H1 (cell line): ENCODE data around the gene RBM17. TPM values are rescaled to one million over a fixed set of nuclear protein-coding genes. Genes with fewer than 3 reads are reported as not detected.

ENCODE experiments used
- CBX5 ChIP-seq: fragments of 300-800, 300-1000 bp; sonication (generic); IDR thresholded peaks from 2 replicates; pipeline ENCODE4 v1.7.1; 2016; ENCODE audit warnings: antibody characterized with exemption, low read length, low read depth
- CHD1 ChIP-seq: IDR thresholded peaks from 2 replicates; pipeline ENCODE4 v1.6.1; 2012; ENCODE audit warnings: low read depth, low read length, improper control_type of control experiment
- EGR1 ChIP-seq: IDR thresholded peaks from 2 replicates; pipeline ENCODE4 v1.6.1; 2011; ENCODE audit warnings: low read depth, low read length, borderline replicate concordance
- EP300 ChIP-seq, 2 experiments: IDR thresholded peaks; 1 replicate in 1 of 2; 2 replicates in 1 of 2; pipeline ENCODE4 v1.6.1; 2011 to 2012; ENCODE audit warnings: low read depth in 2 of 2, low read length in 2 of 2, mild to moderate bottlenecking in 2 of 2, borderline replicate concordance in 1 of 2, inconsistent platforms in 1 of 2, moderate library complexity in 1 of 2
- EZH2 ChIP-seq: fragments of 200-600 bp; sonication (generic); IDR thresholded peaks from 2 replicates; pipeline ENCODE4 v1.7.1; 2012; ENCODE audit warnings: low read depth, mild to moderate bottlenecking, moderate library complexity, low read length, inconsistent platforms; ENCODE audit not compliant: severe bottlenecking
- HDAC2 ChIP-seq, 2 experiments: fragments of 300-600 bp in 1 of 2; sonication (generic) in 1 of 2; IDR thresholded peaks; 2 replicates each; pipeline ENCODE4 v1.6.1; 2011 to 2012; ENCODE audit warnings: low read depth in 2 of 2, low read length in 2 of 2, mild to moderate bottlenecking in 2 of 2, moderate library complexity in 2 of 2, borderline replicate concordance in 1 of 2, inconsistent platforms in 1 of 2
- HDAC6 ChIP-seq: IDR thresholded peaks from one replicate; pipeline ENCODE4 v1.7.1; 2012; ENCODE audit warnings: low read depth, mild to moderate bottlenecking, inconsistent platforms, low read length, moderate library complexity
- KDM5A ChIP-seq: fragments of 200-600 bp; IDR thresholded peaks from 2 replicates; pipeline ENCODE4 v1.7.1; 2012; ENCODE audit warnings: mild to moderate bottlenecking, low read length, inconsistent platforms, mixed read lengths
- POLR2AphosphoS5 ChIP-seq: IDR thresholded peaks from 2 replicates; pipeline ENCODE4 v1.6.1; 2011; ENCODE audit warnings: low read depth, low read length
- RAD21 ChIP-seq, 2 experiments: IDR thresholded peaks in 1 of 2; conservative IDR thresholded peaks in 1 of 2; 2 replicates each; pipeline ENCODE4 v1.6.1; 2011; ENCODE audit warnings: low read depth in 2 of 2, low read length in 2 of 2, improper control_type of control experiment in 1 of 2, inconsistent platforms in 1 of 2, mild to moderate bottlenecking in 1 of 2, moderate library complexity in 1 of 2
- RFX5 ChIP-seq: IDR thresholded peaks from 2 replicates; pipeline ENCODE4 v1.6.1; 2011; ENCODE audit warnings: low read depth, low read length, improper control_type of control experiment, borderline replicate concordance
- SIRT6 ChIP-seq: IDR thresholded peaks from one replicate; pipeline ENCODE4 v1.7.1; 2012; ENCODE audit warnings: low read length, inconsistent platforms
- SIX5 ChIP-seq: IDR thresholded peaks from 2 replicates; pipeline ENCODE4 v1.6.1; 2011; ENCODE audit warnings: mild to moderate bottlenecking, low read depth, low read length
- SP1 ChIP-seq: IDR thresholded peaks from 2 replicates; pipeline ENCODE4 v1.6.1; 2011; ENCODE audit warnings: low read depth, low read length
- SP4 ChIP-seq: IDR thresholded peaks from 2 replicates; pipeline ENCODE4 v1.6.1; 2012; ENCODE audit warnings: low read length, inconsistent platforms
- SRF ChIP-seq: IDR thresholded peaks from 2 replicates; pipeline ENCODE4 v1.6.1; 2011; ENCODE audit warnings: mild to moderate bottlenecking, low read depth, low read length, moderate library complexity
- TBP ChIP-seq: IDR thresholded peaks from 2 replicates; pipeline ENCODE4 v1.6.1; 2011; ENCODE audit warnings: low read depth, low read length, improper control_type of control experiment
- polyA plus RNA-seq, 7 experiments: library from polyadenylated mRNA; depleted of rRNA in 3 of 7; stranded (reverse) in 5 of 7; unstranded in 2 of 7; fragments of >200 nt in 5 of 7; fragments of 200-250 nt in 2 of 7; gene quantifications; 1 replicate in 5 of 7; 2 replicates in 1 of 7; 4 replicates in 1 of 7; pipeline versions ENCODE4 v1.2.1 to v1.2.3, GENCODE V29; 2011 to 2013; ENCODE audit warnings: missing spikeins in 2 of 7, mixed read lengths in 2 of 7
- total RNA-seq: library from RNA; stranded (reverse); fragmentation: NEBNext Ultra II Directional; extraction: Animal tissue kit (Norgen Biotek cat#: 25700); gene quantifications from 2 replicates; pipeline ENCODE4 v1.2.1, GENCODE V29; 2021
- TF ChIP-seq, protein P1 (sequence below): IDR thresholded peaks from 2 replicates; pipeline ENCODE4 v1.6.1; 2011; ENCODE audit warnings: low read depth, mild to moderate bottlenecking, low read length; ENCODE audit not compliant: insufficient read depth
- TF ChIP-seq, protein P2 (sequence below), 3 experiments: IDR thresholded peaks; 1 replicate in 2 of 3; 2 replicates in 1 of 3; pipeline versions ENCODE4 v1.5.1 to v1.6.1; 2011; ENCODE audit warnings: low read length in 3 of 3, mild to moderate bottlenecking in 3 of 3, inconsistent platforms in 2 of 3, low read depth in 1 of 3, moderate library complexity in 1 of 3; ENCODE audit not compliant: insufficient read depth in 1 of 3; ENCODE audit errors: control extremely low read depth in 1 of 3
- TF ChIP-seq, protein P3 (sequence below): IDR thresholded peaks from 2 replicates; pipeline ENCODE4 v1.6.1; 2011; ENCODE audit warnings: low read length, improper control_type of control experiment

Gene RBM17
- total and polyA plus RNA-seq, 2 of the 8 experiments (the other 6 are each of a cell fraction or from before 2014, with no cell fraction given): 15.7 to 128 TPM

DNA sequence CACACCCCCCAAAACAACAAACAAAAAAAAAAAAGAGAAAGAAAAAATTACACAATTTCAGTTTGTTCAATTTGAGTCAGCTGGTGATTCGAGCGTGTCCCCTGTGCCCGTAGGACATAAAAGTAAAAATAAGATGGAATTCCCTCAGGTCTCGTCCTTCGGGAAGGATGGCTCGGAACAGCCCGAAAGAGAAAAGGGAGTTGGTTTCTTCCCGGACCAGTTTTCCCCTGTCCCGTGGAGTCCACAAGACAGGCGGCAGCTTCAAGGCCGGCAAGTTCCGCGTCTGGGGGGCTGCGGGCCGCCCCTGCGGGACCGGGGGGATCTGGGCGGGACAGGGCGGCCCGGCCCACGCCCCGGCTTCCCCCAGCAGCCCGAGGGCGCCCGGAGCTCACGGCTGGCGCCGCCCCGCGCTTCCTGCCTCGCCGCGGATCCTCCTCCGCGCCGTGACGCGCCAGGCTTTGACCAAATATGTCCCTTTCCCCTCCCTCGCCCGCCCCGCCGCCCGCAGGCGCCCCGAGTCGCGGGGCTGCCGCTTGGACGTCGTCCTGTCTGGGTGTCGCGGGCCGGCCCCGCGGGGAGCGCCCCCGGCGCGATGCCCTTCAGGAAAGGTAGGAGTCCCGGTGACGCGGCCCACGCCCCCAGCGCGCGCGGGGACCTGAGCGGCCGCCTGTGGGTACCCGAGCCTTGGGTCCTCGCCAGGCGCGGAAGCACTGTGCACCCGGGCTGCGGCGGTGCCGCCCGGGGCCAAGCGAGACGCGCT is 55.8 kb downstream of the RBM17 start (continued):
- TF ChIP-seq KDM5A (no peak), SIX5 (no peak), RFX5 (no peak), EGR1 (no peak), CHD1 (no peak), TBP (no peak), SIRT6 (no peak), HDAC2 (IDR thresholded peaks at IDR 0.05; ENCODE audit: borderline replicate concordance in 1 of 2, low read depth in 2 of 2, low read length in 2 of 2) (peak in 1 of 2 experiments; percentile 39; a peak in 1 of 4 replicates), POLR2AphosphoS5 (no peak), CBX5 (no peak), SP1 (no peak), RAD21 (IDR thresholded peaks at IDR 0.05 in 1 of 2, conservative IDR thresholded peaks at IDR 0.05 in 1 of 2; ENCODE audit: low read depth in 2 of 2, low read length in 2 of 2) (no peak), HDAC6 (no peak), EZH2 (peak; percentile 43), SRF (peak; percentile 81), SP4 (no peak), EP300 (IDR thresholded peaks at IDR 0.05; ENCODE audit: borderline replicate concordance in 1 of 2, low read depth in 2 of 2, low read length in 2 of 2) (no peak)
- TF ChIP-seq, protein P1, sequence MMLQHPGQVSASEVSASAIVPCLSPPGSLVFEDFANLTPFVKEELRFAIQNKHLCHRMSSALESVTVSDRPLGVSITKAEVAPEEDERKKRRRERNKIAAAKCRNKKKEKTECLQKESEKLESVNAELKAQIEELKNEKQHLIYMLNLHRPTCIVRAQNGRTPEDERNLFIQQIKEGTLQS: no peak
- TF ChIP-seq, protein P2, sequence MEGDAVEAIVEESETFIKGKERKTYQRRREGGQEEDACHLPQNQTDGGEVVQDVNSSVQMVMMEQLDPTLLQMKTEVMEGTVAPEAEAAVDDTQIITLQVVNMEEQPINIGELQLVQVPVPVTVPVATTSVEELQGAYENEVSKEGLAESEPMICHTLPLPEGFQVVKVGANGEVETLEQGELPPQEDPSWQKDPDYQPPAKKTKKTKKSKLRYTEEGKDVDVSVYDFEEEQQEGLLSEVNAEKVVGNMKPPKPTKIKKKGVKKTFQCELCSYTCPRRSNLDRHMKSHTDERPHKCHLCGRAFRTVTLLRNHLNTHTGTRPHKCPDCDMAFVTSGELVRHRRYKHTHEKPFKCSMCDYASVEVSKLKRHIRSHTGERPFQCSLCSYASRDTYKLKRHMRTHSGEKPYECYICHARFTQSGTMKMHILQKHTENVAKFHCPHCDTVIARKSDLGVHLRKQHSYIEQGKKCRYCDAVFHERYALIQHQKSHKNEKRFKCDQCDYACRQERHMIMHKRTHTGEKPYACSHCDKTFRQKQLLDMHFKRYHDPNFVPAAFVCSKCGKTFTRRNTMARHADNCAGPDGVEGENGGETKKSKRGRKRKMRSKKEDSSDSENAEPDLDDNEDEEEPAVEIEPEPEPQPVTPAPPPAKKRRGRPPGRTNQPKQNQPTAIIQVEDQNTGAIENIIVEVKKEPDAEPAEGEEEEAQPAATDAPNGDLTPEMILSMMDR (IDR thresholded peaks at IDR 0.05; ENCODE audit: control extremely low read depth in 1 of 3, insufficient read depth in 1 of 3, low read depth in 1 of 3, low read length in 3 of 3): no peak
- TF ChIP-seq, protein P3, sequence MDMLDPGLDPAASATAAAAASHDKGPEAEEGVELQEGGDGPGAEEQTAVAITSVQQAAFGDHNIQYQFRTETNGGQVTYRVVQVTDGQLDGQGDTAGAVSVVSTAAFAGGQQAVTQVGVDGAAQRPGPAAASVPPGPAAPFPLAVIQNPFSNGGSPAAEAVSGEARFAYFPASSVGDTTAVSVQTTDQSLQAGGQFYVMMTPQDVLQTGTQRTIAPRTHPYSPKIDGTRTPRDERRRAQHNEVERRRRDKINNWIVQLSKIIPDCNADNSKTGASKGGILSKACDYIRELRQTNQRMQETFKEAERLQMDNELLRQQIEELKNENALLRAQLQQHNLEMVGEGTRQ: no peak
